WTC11 (cell line): ENCODE data around the gene LGR4. TPM values are rescaled to one million over a fixed set of nuclear protein-coding genes. Genes with fewer than 3 reads are reported as not detected.

Source experiments
- ATAC-seq: fragments of 200-7000 bp; cut with Tn5 transposase; 2 replicates; pipeline ENCODE4 v1.10.0; 2021; ENCODE audit warnings: mild to moderate bottlenecking, moderate library complexity
- CTCF ChIA-PET: fragments of 300-600 bp; sonication (Branson Sonifier 250); formaldehyde crosslinking; loops from one replicate; lab custom pipeline; 2021; ENCODE audit warnings: antibody characterized with exemption; lab: Charles Lee
- POLR2A ChIA-PET: fragments of 350-600 bp; sonication (Branson Sonifier 250); formaldehyde crosslinking; loops from one replicate; lab custom pipeline; 2021; ENCODE audit warnings: antibody characterized with exemption; lab: Charles Lee
- DNase-seq: peaks from one replicate; pipeline ENCODE4 v3.0.0; 2021; ENCODE audit warnings: low spot score
- H3K27ac Mint-ChIP-seq: 2 replicates; pipeline ENCODE4 v1.8.0; 2021; ENCODE audit warnings: mixed read lengths
- H3K27me3 Mint-ChIP-seq: 2 replicates; pipeline ENCODE4 v1.8.0; 2021; ENCODE audit warnings: low read depth, mild to moderate bottlenecking, moderate library complexity, mixed read lengths
- H3K36me3 Mint-ChIP-seq: 2 replicates; pipeline ENCODE4 v1.8.0; 2021; ENCODE audit warnings: mixed read lengths
- H3K4me1 Mint-ChIP-seq: 2 replicates; pipeline ENCODE4 v1.8.0; 2022; ENCODE audit warnings: mixed read lengths
- H3K4me3 Mint-ChIP-seq: 2 replicates; pipeline ENCODE4 v1.8.0; 2021; ENCODE audit warnings: mild to moderate bottlenecking, moderate library complexity, mixed read lengths
- H3K9me3 Mint-ChIP-seq: 2 replicates; pipeline ENCODE4 v1.8.0; 2021; ENCODE audit warnings: mixed read lengths
- CBFB ChIP-seq: sonication (generic); formaldehyde crosslinking; IDR thresholded peaks from 2 replicates; pipeline ENCODE4 v1.8.1; 2022; ENCODE audit warnings: mild to moderate bottlenecking, low read depth, missing genetic modification reagents
- FOXP1 ChIP-seq: sonication (generic); formaldehyde crosslinking; IDR thresholded peaks from 2 replicates; pipeline ENCODE4 v1.8.0; 2022; ENCODE audit warnings: missing genetic modification reagents, mild to moderate bottlenecking, moderate library complexity, borderline replicate concordance
- NFATC4 ChIP-seq: fragments of 250-450 bp; sonication (Bioruptor Pico); IDR thresholded peaks from 2 replicates; pipeline ENCODE4 v1.9.0; 2021; ENCODE audit warnings: mild to moderate bottlenecking
- NR1H2 ChIP-seq: sonication (generic); formaldehyde crosslinking; IDR thresholded peaks from 2 replicates; pipeline ENCODE4 v1.9.0; 2021; ENCODE audit warnings: mild to moderate bottlenecking, moderate library complexity, missing genetic modification reagents
- NR2C2 ChIP-seq: sonication (generic); formaldehyde crosslinking; IDR thresholded peaks from 2 replicates; pipeline ENCODE4 v1.8.0; 2022; ENCODE audit warnings: mild to moderate bottlenecking, missing genetic modification reagents
- SP1 ChIP-seq: sonication (generic); formaldehyde crosslinking; conservative IDR thresholded peaks from 2 replicates; pipeline ENCODE4 v1.8.1; 2022; ENCODE audit warnings: missing genetic modification reagents
- ZNF219 ChIP-seq: sonication (generic); formaldehyde crosslinking; IDR thresholded peaks from 2 replicates; pipeline ENCODE4 v1.8.0; 2023; ENCODE audit warnings: missing genetic modification reagents, mild to moderate bottlenecking, borderline replicate concordance
- ZNF396 ChIP-seq: fragments of 250-450 bp; sonication (Bioruptor Pico); IDR thresholded peaks from 2 replicates; pipeline ENCODE4 v1.8.0; 2021; ENCODE audit warnings: mild to moderate bottlenecking, moderate library complexity, borderline replicate concordance
- ZNF423 ChIP-seq: fragments of 250-450 bp; sonication (Bioruptor Pico); IDR thresholded peaks from 2 replicates; pipeline ENCODE4 v2.1.2; 2022; ENCODE audit warnings: mild to moderate bottlenecking, moderate library complexity
- total RNA-seq: library from RNA; stranded (reverse); gene quantifications from 3 replicates; pipeline ENCODE4 v1.2.3, GENCODE V29; 2021
- TF ChIP-seq, protein P1 (sequence below): sonication (generic); formaldehyde crosslinking; IDR thresholded peaks from 2 replicates; pipeline ENCODE4 v1.8.1; 2022; ENCODE audit warnings: low read depth, mild to moderate bottlenecking, moderate library complexity, missing genetic modification reagents, borderline replicate concordance
- TF ChIP-seq, protein P2 (sequence below): sonication (generic); formaldehyde crosslinking; IDR thresholded peaks from 2 replicates; pipeline ENCODE4 v1.8.1; 2022; ENCODE audit warnings: mild to moderate bottlenecking, missing genetic modification reagents, moderate library complexity, borderline replicate concordance
- TF ChIP-seq, protein P3 (sequence below): sonication (generic); formaldehyde crosslinking; IDR thresholded peaks from 2 replicates; pipeline ENCODE4 v1.8.1; 2022; ENCODE audit warnings: mild to moderate bottlenecking, moderate library complexity, missing genetic modification reagents
- TF ChIP-seq, protein P4 (sequence below): sonication (generic); formaldehyde crosslinking; IDR thresholded peaks from 2 replicates; pipeline ENCODE4 v1.8.1; 2023; ENCODE audit warnings: mild to moderate bottlenecking, missing genetic modification reagents, moderate library complexity
- TF ChIP-seq, protein P5 (sequence below): sonication (generic); formaldehyde crosslinking; IDR thresholded peaks from 2 replicates; pipeline ENCODE4 v1.8.0; 2022; ENCODE audit warnings: mild to moderate bottlenecking, missing genetic modification reagents
- TF ChIP-seq, protein P6 (sequence below): sonication (generic); formaldehyde crosslinking; IDR thresholded peaks from 2 replicates; pipeline ENCODE4 v1.8.1; 2022; ENCODE audit warnings: low read depth, missing genetic modification reagents, borderline replicate concordance
- TF ChIP-seq, protein P7 (sequence below): sonication (generic); formaldehyde crosslinking; IDR thresholded peaks from 2 replicates; pipeline ENCODE4 v1.8.1; 2023; ENCODE audit warnings: mild to moderate bottlenecking, moderate library complexity, missing genetic modification reagents

Gene LGR4
- total RNA-seq, 1 experiment from 2014 or later: 53.8 TPM

DNA sequence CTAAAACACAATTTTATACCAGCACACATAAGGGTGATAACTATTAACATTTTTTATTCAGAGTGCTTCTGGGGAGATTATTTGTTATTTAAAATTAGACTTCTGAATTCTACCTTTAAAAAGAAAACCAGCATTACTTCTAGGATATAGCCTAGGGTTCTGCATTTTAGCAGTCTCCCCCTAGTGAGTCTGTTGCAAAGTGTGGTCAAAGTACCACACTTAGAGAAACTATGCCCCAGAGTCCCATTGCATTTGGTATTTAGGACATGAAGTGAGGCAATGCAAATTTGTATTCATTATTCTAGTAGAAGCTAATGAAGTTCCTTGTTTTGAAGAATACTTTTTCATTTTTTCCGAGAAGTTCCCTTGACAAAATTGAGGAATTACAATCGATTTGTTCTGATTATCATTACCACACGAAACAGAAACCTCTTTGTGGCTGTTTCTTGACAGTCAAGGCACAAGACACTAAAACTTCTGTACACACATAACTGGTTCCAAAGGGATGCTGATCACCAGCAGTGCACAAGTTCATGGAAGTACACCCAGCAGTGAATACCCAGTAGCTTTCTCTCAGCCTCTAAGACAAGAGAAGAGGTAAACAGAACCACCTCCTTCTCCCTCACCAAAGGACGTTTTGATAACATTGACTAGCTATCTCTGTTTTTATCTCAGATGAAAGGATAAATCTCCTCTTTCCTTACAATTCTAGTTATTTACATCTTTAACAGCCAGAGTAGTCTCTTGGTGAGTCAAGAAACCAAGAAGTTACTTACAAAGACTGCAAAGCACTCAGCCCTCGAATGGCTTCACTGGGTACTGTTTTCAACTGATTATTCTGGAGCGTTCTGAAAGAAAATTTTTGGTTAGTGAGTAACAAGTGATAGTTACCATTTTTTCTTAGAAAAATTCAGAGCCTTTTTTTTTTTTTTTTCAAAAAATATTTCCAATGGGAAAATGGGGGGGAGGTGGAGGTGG, 82.0 kb downstream of the LGR4 start:
- DNase-seq (no peak), ATAC-seq (peak; percentile 55)
- H3K36me3 Mint-ChIP-seq: peaks cover 5% of the 10 kb centered on the region; the same call in 1 of the 2 replicates
- no peaks in the 10 kb centered on the region for H3K9me3 Mint-ChIP-seq
- no peak overlapping the region for H3K4me3 Mint-ChIP-seq
- peaks cover 84% of the 10 kb centered on the region for H3K4me1 Mint-ChIP-seq
- POLR2A ChIA-PET: no interaction called here
- CTCF ChIA-PET: interaction anchor here (0.9 to 1.2 kb wide), 3 partner anchors 10 to 95 kb away, joined by 3 to 5 read pairs (median 3); no protein-coding TSS in a partner anchor
- no peak for TF ChIP-seq ZNF219 (CRISPR knock-in tag)
- no peak for TF ChIP-seq FOXP1
- no peak for TF ChIP-seq CBFB (CRISPR knock-in tag)
- TF ChIP-seq SP1 (CRISPR knock-in tag): no peak
- TF ChIP-seq NR1H2 (CRISPR knock-in tag): no peak
- TF ChIP-seq, protein P1, sequence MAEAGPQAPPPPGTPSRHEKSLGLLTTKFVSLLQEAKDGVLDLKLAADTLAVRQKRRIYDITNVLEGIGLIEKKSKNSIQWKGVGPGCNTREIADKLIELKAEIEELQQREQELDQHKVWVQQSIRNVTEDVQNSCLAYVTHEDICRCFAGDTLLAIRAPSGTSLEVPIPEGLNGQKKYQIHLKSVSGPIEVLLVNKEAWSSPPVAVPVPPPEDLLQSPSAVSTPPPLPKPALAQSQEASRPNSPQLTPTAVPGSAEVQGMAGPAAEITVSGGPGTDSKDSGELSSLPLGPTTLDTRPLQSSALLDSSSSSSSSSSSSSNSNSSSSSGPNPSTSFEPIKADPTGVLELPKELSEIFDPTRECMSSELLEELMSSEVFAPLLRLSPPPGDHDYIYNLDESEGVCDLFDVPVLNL: no peak
- TF ChIP-seq, protein P2, sequence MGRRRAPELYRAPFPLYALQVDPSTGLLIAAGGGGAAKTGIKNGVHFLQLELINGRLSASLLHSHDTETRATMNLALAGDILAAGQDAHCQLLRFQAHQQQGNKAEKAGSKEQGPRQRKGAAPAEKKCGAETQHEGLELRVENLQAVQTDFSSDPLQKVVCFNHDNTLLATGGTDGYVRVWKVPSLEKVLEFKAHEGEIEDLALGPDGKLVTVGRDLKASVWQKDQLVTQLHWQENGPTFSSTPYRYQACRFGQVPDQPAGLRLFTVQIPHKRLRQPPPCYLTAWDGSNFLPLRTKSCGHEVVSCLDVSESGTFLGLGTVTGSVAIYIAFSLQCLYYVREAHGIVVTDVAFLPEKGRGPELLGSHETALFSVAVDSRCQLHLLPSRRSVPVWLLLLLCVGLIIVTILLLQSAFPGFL: no peak
- TF ChIP-seq, all 79 proteins: peak for 0
- H3K27me3 Mint-ChIP-seq: no peaks in the 10 kb centered on the region
- H3K27ac Mint-ChIP-seq: peak overlapping the region; percentile 85

DNA sequence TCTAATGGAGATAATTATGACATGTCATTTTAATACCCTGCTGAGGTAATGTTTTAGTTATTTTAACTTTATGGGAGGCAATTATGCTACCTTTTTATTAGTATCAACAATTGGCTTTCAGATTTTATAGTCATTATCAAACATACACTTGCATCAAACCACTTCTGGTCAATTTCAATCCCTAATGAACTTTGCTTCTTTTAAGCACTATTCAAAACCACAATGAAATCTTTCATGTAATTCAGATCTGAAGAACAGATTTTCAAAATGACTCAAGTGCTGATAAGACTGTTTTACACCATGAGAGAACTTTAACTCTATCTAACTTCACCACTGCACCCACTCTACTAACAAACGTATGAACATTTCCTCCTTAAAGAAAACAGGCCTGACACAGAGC, 83.7 kb downstream of the LGR4 start:
- no peaks in the 10 kb centered on the region for H3K27me3 Mint-ChIP-seq
- CTCF ChIA-PET: no interaction called here
- no peak for TF ChIP-seq CBFB (CRISPR knock-in tag)
- TF ChIP-seq, all 79 proteins: peak for 0
- DNase-seq (no peak), ATAC-seq (no peak)
- Mint-ChIP-seq H3K4me3 (no peak overlapping the region), H3K27ac (peak overlapping the region; percentile 47), H3K4me1 (peaks cover 69% of the 10 kb centered on the region), H3K36me3 (peaks cover 18% of the 10 kb centered on the region), H3K9me3 (no peaks in the 10 kb centered on the region)
- POLR2A ChIA-PET: no interaction called here

DNA sequence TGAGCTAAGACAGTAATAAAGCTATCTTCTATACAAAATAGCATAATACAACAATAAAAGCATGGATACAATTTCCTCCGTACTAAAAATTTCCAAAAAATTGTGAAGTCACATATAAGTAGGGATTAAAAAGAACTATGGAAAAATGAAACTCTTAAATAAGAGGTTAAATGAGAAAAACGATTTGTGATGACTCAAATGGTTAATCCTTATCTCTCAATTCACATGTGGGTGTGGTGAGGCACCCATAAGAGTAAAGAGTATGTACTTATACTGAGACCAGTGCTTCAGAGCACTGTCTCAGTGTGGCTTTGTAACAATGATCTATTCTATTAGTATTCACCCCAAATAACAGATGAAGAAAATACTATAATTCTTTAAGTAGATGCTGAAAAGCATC, 84.6 kb downstream of the LGR4 start:
- CTCF ChIA-PET: no interaction called here
- H3K9me3 Mint-ChIP-seq: no peaks in the 10 kb centered on the region
- peaks cover 64% of the 10 kb centered on the region for H3K4me1 Mint-ChIP-seq
- H3K36me3 Mint-ChIP-seq: peaks cover 23% of the 10 kb centered on the region
- no peak for ATAC-seq
- no peak overlapping the region for H3K4me3 Mint-ChIP-seq
- POLR2A ChIA-PET: no interaction called here
- H3K27ac Mint-ChIP-seq: peak overlapping the region; percentile 46; the same call in 1 of the 2 replicates
- H3K27me3 Mint-ChIP-seq: no peaks in the 10 kb centered on the region
- no peak for DNase-seq
- TF ChIP-seq, protein P3, sequence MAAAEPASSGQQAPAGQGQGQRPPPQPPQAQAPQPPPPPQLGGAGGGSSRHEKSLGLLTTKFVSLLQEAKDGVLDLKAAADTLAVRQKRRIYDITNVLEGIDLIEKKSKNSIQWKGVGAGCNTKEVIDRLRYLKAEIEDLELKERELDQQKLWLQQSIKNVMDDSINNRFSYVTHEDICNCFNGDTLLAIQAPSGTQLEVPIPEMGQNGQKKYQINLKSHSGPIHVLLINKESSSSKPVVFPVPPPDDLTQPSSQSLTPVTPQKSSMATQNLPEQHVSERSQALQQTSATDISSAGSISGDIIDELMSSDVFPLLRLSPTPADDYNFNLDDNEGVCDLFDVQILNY (CRISPR knock-in tag): no peak
- TF ChIP-seq, protein P4, sequence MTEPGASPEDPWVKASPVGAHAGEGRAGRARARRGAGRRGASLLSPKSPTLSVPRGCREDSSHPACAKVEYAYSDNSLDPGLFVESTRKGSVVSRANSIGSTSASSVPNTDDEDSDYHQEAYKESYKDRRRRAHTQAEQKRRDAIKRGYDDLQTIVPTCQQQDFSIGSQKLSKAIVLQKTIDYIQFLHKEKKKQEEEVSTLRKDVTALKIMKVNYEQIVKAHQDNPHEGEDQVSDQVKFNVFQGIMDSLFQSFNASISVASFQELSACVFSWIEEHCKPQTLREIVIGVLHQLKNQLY: no peak
- TF ChIP-seq, protein P5, sequence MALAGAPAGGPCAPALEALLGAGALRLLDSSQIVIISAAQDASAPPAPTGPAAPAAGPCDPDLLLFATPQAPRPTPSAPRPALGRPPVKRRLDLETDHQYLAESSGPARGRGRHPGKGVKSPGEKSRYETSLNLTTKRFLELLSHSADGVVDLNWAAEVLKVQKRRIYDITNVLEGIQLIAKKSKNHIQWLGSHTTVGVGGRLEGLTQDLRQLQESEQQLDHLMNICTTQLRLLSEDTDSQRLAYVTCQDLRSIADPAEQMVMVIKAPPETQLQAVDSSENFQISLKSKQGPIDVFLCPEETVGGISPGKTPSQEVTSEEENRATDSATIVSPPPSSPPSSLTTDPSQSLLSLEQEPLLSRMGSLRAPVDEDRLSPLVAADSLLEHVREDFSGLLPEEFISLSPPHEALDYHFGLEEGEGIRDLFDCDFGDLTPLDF: no peak
- no peak for TF ChIP-seq ZNF396
- TF ChIP-seq NFATC4: no peak
- TF ChIP-seq, protein P6, sequence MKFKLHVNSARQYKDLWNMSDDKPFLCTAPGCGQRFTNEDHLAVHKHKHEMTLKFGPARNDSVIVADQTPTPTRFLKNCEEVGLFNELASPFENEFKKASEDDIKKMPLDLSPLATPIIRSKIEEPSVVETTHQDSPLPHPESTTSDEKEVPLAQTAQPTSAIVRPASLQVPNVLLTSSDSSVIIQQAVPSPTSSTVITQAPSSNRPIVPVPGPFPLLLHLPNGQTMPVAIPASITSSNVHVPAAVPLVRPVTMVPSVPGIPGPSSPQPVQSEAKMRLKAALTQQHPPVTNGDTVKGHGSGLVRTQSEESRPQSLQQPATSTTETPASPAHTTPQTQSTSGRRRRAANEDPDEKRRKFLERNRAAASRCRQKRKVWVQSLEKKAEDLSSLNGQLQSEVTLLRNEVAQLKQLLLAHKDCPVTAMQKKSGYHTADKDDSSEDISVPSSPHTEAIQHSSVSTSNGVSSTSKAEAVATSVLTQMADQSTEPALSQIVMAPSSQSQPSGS (CRISPR knock-in tag): no peak
- no peak for TF ChIP-seq NR2C2 (CRISPR knock-in tag)
- TF ChIP-seq ZNF423 (CRISPR knock-in tag): no peak
- TF ChIP-seq, protein P7, sequence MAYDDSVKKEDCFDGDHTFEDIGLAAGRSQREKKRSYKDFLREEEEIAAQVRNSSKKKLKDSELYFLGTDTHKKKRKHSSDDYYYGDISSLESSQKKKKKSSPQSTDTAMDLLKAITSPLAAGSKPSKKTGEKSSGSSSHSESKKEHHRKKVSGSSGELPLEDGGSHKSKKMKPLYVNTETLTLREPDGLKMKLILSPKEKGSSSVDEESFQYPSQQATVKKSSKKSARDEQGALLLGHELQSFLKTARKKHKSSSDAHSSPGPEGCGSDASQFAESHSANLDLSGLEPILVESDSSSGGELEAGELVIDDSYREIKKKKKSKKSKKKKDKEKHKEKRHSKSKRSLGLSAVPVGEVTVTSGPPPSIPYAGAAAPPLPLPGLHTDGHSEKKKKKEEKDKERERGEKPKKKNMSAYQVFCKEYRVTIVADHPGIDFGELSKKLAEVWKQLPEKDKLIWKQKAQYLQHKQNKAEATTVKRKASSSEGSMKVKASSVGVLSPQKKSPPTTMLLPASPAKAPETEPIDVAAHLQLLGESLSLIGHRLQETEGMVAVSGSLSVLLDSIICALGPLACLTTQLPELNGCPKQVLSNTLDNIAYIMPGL (CRISPR knock-in tag): no peak
- TF ChIP-seq, protein P1: no peak
